RPMI7951 (cell line): ENCODE data around the gene GRM7. TPM values are rescaled to one million over a fixed set of nuclear protein-coding genes. Genes with fewer than 3 reads are reported as not detected.

Source experiments
- DNase-seq: peaks from one replicate; pipeline ENCODE4 v3.0.0-alpha.2; 2012; ENCODE audit warnings: low read depth
- total RNA-seq: library from RNA; depleted of rRNA; stranded (reverse); fragments of >200 nt; shearing (Covaris generic); gene quantifications from 2 replicates; pipeline ENCODE4 v1.2.3, GENCODE V29; 2014

Gene GRM7
- total RNA-seq, 1 experiment from 2014 or later = not detected

DNA sequence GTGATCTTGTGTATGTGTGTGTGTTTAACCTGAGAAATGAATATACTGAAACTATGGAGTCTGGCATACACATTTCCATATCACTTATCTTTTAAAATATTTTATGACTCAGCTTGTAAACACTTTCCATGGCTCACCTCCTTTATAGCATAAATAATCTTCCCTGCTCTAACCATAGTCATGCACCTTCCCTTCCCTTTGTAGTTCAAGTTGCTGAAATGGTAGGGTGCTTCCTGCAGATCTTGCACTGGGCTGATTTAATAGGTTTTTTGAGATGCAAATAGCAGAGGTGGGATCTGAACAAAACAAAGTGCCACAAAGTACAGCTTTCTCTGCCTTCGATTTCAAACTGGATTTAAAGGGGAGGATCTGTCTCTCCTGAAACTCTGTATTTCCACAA lies 928.0 kb downstream of the GRM7 start:
- no peak for DNase-seq

DNA sequence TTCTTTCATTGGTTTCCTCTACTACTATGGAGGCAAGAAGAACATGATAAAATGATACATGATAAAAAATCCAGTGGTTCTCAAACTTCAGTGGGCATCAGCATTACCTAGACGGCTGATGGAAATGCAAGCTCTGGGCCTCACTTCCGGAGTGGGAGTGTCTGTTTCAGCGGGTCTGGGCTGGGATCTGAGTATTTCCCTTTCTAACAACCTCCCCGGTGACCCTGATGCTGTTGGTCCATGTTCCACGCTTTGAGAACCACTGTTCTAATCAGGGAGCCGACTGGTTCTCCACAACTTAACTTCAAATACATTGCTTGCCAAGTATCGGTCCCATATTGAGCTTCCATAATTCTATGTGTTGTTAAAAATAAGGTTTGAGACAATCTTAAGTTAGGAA lies 928.4 kb downstream of the GRM7 start:
- DNase-seq = no peak

DNA sequence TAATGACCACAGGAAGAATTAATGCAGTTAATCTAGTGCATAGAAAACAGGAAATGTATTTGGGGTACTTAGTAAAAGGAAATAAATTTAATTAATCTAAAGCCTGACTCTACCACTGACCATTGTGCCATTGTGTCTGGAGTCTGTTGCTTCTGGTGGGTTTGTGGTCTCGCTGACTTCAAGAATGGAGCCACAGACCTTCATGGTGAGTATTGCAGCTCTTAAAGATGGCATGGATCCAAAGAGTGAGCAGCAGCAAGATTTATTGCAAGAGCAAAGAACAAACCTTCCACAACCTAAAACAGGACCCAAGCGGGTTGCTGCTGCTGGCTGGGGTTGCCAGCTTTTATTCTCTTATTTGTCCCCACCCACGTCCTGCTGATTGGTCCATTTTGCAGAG lies 929.2 kb downstream of the GRM7 start:
- no peak for DNase-seq
